HT1080 (cell line): Measurements from ENCODE around the gene STEAP3. TPM values are rescaled to one million over a fixed set of nuclear protein-coding genes. Genes with fewer than 3 reads are reported as not detected.
"Not testable (repeated sequence)": the region's sequence is repeated elsewhere in the genome, so short reads cannot be mapped to it uniquely, and the experiment has no call there.

Source experiments
- DNase-seq: peaks from one replicate; pipeline ENCODE4 v3.0.0-alpha.2; 2015; ENCODE audit warnings: low read depth
- total RNA-seq: library from RNA; depleted of rRNA; stranded (reverse); fragments of >200 nt; shearing (Covaris generic); gene quantifications from 2 replicates; pipeline ENCODE4 v1.2.3, GENCODE V29; 2014

The STEAP3 gene
- total RNA-seq, 1 experiment from 2014 or later: 87.6 TPM

DNA sequence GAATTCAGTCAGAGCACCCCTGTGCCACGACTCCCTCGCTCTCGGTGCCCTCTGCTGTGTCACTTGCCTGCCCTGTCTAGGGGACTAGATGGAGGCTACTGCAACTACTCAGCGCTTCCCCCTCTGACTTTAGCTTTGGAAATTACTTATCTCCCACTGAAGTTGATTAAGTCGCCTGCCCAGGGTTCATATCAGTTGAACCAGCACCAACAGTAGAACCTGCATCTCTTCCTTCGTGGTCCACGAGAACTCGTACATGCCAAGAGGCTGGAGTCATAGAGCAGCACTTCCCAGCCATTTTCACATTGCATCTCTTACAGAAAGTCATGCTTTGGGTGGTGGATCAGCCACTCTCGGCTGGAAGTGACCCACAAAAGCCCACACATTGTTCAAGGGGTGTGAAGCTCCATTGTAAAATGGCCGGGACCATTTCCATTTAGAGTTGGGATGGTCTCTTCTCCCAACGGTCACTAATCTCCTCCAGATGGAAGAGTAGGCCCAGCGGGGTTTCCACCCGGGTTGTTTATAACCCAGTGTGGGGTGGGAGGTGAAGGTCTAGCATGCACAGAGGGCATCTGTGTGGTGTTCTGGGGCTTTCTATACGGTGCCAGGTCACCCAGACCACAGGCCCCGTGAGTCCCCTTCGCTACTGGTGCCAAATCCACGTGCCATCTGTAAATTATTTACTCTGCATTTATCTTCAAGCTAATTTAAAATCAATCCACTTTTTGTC is 38.0 kb downstream of the STEAP3 start:
- DNase-seq: no peak

DNA sequence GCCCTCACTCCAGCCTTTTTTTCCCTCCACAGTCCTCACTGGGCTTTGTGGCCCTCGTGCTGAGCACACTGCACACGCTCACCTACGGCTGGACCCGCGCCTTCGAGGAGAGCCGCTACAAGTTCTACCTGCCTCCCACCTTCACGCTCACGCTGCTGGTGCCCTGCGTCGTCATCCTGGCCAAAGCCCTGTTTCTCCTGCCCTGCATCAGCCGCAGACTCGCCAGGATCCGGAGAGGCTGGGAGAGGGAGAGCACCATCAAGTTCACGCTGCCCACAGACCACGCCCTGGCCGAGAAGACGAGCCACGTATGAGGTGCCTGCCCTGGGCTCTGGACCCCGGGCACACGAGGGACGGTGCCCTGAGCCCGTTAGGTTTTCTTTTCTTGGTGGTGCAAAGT is 39.4 kb downstream of the STEAP3 start:
- no peak for DNase-seq

DNA sequence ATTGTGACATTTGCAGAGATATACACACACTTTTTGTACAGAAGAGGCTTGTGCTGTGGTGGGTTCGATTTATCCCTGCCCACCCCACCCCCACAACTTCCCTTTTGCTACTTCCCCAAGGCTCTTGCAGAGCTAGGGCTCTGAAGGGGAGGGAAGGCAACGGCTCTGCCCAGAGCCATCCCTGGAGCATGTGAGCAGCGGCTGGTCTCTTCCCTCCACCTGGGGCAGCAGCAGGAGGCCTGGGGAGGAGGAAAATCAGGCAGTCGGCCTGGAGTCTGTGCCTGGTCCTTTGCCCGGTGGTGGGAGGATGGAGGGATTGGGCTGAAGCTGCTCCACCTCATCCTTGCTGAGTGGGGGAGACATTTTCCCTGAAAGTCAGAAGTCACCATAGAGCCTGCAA is 40.0 kb downstream of the STEAP3 start:
- DNase-seq: no peak

DNA sequence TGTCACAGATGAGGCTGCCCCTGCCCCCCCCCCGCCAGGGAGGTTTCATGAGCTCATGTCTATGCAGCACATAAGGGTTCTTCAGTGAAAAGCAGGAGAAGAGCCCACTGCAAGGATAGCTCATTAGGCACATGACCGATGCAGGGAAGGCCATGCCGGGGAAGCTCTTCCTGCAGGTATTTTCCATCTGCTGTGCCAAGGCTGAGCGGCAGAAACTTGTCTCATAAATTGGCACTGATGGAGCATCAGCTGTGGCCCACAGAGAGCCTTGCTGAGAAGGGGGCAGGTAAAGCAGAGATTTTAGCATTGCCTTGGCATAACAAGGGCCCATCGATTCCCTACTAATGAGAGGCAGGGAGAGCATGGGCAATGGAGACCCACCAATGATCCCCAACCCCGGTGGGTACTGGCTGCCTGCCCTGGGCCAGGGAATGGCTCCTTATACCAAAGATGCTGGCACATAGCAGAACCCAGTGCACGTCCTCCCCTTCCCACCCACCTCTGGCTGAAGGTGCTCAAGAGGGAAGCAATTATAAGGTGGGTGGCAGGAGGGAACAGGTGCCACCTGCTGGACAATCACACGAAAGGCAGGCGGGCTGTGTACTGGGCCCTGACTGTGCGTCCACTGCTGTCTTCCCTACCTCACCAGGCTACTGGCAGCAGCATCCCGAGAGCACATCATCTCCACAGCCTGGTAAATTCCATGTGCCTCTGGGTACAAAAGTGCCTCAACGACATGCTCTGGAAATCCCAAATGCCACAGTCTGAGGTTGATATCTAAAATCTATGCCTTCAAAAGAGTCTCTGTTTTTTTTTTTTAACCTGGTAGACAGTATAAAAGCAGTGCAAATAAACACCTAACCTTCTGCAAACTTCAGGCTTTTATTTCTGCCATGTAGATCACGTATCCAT is 41.4 kb downstream of the STEAP3 start:
- DNase-seq: peak; percentile 79

DNA sequence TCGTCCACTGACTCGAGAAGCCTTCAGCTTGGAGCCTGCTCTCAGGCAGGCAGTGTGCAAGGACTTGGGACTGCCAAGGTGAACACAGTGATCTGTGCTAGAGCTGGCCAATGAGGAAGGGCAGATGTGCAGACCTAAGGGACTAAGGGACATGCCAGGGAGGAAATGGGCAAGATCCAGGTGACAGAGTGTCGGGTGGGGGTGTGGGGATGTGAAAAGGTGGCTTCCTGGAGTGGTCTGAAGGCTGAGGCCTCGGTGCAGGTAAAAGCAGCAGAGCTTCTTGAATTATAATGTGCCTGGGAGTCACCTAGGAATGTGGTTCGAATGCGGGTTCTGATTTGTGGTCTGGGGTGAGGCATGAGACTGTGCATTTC is 42.0 kb downstream of the STEAP3 start:
- no peak for DNase-seq

DNA sequence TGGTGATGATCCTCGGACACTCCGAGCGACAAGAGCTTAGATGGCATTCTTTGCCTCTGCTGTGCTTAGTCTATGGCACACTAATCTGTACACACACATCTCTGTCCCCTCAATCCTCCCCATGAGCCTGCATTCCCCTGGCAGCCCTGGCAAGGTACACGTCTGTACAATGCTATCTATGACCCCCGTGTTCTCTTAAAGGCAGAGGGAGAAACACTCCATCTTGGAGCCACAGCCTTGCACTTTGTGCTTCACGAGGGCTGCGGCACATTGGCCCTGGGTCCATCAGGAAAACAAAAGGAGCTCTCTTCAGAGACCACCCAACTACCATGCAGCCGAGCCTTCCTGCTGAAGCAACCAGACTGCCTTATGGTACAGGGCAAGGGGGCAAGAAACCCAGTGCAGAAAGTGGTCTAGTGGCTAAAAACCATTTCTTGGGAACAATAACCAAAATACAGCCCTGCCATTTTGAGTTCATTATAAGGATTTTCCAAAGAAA is 42.5 kb downstream of the STEAP3 start:
- DNase-seq: no peak

DNA sequence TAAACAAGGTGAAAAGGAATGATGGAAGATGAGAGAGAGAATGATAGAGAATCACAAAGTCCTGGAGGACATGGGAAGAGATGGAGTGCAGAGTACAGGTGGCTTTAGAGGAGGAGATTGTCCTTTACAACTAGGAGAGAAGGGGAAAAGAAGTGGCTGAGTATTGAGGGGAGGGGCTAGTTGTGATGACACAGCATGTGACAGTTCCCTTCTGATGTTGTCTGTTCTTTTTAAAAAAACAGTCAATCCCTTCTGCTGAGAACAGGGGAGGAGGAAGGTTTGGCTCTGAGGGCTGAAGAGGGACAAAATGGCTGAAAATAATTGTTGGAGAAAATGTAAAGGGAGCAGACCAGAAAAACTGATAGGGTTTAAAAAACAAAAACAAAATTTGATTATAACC is 44.0 kb downstream of the STEAP3 start:
- no peak for DNase-seq

DNA sequence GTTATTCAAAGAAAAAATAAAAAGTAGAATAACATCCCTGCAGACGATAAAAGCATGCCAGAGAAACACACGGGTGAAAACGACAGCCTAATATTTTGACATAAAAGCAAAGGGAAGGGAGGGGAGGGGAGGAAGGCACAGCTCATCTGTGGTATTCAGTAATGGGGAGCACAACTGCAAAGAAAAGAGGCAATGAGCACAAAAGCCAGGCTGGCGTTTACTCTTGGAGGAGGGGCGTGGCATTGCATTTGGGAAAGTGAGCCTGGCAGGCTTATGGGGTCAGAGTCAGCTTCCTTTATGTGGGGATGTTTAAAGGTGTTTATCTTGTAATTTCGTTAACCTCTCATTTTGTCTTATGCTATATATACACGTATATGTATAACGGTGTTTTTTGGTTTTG is 53.2 kb downstream of the STEAP3 start:
- no peak for DNase-seq

DNA sequence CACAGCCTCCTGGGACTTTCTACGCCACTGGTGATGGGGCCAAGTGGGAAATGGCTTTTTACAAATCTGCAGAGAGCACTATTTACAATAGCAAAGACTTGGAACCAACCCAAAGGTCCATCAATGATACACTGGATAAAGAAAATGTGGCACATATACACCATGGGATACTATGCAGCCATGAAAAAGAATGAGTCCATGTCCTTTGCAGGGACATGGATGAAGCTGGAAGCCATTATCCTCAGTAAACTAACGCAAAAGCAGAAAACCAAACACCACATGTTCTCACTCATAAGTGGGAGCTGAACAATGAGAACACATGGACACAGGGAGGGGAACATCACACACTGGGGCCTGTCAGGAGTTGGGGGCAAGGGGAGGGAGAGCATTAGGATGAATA is 54.8 kb downstream of the STEAP3 start:
- not testable (repeated sequence) for DNase-seq

DNA sequence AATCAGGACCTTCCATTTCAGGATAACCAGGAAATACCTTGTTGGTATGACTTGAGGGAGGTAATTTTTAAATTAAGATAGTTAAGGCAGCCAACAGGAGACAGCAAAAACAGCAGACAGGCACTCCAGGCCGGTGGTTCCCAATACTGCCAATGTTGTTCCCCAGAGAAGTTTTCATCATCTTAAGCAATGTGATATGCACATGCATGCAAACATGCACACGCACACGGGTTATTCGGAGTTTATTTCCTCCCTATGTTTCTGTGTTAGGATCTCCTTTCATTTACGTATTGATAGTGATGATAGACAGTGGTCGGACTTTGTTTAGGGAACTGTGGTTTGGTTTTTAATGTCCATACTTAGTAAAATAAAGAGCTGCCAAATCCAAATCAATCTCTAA is 55.3 kb downstream of the STEAP3 start:
- DNase-seq: no peak

DNA sequence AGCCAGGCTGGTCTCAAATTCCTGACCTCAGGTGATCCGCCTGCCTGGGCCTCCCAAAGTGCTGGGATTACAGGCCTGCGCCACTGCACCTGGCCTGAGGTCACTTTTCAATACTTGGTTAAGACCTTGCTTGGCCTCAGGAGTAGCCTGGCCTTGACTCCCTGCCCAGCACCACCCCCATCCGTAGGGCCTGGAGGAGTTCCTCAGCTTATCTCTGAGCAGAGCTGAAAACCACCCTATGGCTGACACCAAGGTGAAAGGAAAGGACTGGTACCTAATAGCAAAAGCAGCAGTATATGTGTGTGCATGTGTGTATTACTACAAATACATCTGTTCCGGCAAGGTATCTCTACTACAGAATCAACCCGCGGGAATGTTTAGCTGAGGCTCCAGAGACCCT is 56.0 kb downstream of the STEAP3 start:
- no peak for DNase-seq

DNA sequence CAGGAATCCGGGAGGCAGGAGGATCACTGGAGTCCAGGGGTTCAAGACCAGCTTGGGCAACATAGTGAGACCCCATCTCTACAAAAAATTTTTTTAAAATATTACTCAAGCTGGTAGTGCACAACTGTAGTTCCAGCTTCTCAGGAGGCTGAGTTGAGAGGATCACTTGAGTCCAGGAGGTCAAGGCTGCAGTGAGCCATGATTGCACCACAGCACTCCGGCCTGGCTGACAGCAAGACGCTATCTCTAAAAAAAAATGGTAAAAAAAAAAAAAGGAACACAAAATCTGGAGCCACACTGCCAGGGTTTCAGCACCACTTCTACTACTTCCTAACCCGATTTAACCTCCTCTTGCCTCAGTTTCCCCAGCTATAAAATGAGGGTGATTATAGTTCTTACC is 57.0 kb downstream of the STEAP3 start:
- DNase-seq: no peak

DNA sequence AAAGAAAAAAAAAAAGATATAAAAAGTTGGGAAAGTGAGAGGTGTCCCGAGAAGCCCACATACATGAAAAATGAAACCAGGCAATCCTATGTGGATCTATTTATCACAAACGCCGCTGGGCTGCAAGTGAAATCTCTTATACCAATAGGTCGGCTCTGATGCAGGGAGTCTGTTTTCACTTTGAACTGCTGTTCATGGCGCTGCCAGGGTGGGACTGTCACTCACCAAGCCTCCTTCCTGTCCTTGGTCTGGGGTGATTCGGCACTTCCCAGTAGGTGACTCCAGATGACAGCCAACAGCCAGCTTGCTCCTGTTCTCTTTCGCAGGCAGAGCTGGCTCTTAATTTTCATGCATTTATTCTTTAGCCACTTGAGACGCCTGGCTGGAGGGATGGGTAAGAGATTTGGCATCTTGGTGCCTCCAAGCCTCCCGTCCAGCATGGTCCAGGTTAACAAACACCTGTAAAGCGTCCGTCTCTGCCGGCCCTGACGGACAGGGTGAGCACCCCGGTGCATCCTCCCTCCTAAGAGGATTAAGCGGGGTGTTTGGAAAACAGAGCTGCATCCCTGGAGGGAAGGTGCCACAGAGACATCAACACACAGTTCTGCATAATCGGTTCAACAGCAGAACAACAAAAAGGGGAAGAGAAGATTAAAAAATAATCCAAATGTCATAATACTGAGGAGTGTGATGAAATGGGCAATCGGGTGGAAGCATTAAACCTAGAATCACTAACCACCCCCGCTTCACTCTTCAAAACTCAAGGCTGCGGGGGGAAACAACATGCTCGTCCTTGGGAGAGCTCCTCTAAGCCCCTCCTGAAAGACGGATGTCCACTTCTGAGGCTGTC is 58.7 kb downstream of the STEAP3 start:
- DNase-seq: no peak

DNA sequence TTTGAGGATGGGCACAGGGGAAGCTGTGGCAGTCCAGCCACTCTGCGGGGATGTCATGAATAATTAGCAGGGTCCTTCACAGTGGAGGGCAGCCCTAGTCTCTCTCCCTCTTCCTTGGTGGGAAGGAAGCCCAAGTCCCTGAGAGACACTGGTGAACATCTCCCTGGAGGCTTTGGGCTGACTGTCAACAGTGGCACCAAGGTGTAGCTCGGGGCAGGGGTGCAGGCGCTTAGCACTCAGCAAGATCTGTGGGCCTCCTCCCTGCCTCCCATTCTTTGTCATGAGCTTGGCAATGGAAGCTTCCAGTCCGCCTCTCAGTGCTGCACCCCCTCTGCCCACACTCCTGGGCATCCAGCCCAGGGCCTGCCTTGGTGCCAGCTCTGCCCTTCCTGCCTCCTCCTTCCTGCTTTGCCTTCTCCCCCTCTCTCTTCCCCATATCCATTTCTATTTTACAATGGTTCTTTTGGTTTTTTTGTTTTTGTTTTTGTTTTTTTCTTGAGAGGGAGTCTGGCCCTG is 59.4 kb downstream of the STEAP3 start:
- peak; percentile 40 for DNase-seq

DNA sequence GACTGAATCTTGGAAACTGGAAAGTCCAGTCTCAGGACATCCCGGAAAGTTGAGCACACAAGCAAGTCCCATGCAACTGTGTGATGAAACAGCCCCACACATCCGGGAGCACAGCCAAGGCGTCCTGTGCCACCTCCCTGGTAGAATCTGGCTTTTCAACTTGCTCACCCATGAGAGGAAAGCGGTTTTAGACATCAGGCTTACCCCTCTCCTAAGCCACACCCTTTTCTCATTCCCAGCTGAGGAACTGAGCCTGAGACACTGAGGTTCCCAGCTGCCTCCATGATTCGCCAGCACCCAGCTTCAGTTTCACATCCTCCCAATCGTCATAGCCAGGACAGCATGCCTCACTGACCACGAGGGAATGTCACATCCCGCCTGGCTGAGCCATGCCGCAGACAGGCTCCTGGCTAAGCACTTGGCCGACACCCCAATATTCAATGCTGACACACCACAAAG is 60.3 kb downstream of the STEAP3 start:
- peak; percentile 84 for DNase-seq

DNA sequence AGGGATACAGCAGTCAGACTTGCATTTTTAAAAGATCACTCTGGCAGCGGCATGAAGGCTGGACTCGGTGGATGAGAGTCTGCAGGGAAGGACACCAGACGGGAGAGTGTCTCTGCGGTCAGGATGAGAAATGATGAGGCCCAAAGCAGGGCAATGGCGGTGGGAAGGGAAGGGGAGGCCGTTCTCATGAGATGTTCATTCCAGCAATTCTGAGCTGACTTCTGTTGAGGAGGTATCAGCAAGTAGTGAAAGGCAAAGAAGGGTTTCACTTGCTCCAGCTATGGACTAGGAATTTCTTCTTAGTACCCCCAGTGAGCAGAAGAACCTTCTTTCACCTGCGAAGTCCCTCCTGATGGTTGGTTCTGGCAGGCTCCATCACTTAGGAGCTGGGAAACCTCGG is 63.0 kb downstream of the STEAP3 start:
- no peak for DNase-seq

DNA sequence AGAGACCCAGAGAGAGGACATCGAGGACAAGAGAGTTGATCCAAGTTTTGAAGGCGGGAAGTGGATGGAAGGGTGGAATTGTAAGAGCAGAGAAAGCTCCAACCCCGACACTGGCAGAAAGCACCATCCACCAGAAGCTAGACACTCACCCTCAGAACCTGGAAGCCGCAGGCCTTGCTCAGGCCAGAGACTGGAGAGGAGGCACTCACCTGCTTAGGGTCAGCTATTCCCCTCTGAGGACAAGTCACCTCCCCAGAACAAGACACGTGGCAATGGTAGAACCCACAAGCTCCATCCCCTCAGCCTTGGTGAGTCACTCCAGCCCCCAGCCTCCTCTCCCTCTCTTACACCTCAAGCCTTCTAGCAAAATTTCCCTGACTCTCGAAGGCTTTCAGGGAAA is 64.9 kb downstream of the STEAP3 start:
- DNase-seq: peak; percentile 28

DNA sequence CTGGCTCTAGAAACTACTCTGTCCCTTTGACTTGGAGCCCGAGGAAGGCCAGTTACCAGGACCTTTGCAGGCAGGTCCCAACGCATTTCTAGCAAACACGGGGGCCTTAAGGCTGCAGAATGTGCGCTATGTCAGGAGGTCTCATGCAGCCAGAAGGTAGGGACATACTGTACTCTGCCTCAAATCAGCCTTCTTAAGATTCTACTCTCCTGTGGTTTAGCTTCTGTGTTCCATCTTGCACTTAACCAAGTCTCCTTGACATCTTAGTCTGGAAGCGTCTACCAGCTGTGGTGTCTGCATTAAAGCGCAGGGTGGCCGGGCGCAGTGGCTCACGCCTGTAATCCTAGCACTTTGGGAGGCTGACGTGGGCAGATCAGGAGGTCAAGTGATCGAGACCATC is 65.5 kb downstream of the STEAP3 start:
- no peak for DNase-seq

DNA sequence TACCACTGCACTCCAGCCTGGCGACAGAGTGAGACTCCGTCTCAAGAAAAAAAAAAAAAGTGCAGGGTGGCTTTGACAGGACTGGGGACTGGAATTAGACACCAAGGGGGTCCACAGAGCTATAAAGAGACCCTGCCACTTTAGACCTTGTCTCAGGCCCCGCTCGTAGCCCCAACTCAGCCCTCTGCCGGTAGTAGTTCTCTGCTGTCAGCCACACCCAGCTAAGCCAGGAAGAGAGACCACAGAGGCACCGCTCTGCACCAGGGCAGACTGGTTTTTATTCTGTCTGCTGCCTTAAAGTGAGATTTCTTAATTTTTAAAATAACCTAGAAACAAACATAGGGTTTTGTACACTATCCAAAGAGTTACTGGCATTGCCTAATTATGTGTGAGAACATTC is 66.0 kb downstream of the STEAP3 start:
- no peak for DNase-seq

DNA sequence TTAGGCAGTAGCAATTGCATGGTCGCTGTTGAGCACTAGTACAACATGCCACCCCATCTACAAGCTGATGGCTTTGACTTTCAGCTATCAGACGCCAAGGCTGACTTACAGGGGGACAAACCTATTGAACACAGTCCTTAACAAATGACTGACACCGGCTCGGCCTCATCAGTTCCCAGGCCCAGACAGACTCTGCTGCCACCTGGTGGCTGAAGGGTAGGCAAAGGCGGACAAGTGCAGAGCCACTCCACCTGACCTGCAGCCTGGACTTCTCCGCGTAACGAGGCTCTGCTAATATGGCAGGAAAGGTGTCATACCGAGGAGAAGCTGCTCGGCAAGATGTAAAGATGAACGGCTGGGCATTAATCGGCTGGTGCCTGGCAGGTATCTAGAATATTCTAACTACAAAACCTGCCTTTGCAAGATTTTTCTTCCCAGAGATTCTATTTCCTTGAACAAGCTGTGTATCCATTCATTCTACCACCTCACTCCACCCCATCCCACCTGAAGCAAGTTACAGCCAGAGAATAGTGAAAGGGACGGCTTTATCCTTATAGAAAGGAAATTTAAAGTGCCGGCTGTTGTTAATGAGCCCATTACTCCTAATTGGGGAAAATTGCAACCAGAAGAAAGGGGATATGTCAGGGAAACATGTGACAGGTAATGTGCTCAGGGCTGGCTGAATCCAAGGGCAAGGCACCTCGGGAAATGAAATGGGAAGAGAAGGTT is 67.4 kb downstream of the STEAP3 start:
- peak; percentile 64 for DNase-seq
